WTC11 (cell line): Measurements from ENCODE around the gene EFS. TPM values are rescaled to one million over a fixed set of nuclear protein-coding genes. Genes with fewer than 3 reads are reported as not detected.

ENCODE experiments used
- ATAC-seq: fragments of 200-7000 bp; cut with Tn5 transposase; 2 replicates; pipeline ENCODE4 v1.10.0; 2021; ENCODE audit warnings: mild to moderate bottlenecking, moderate library complexity
- CTCF ChIA-PET: fragments of 300-600 bp; sonication (Branson Sonifier 250); formaldehyde crosslinking; loops from one replicate; lab custom pipeline; 2021; ENCODE audit warnings: antibody characterized with exemption; lab: Charles Lee
- POLR2A ChIA-PET: fragments of 350-600 bp; sonication (Branson Sonifier 250); formaldehyde crosslinking; loops from one replicate; lab custom pipeline; 2021; ENCODE audit warnings: antibody characterized with exemption; lab: Charles Lee
- DNase-seq: peaks from one replicate; pipeline ENCODE4 v3.0.0; 2021; ENCODE audit warnings: low spot score
- H3K27ac Mint-ChIP-seq: 2 replicates; pipeline ENCODE4 v1.8.0; 2021; ENCODE audit warnings: mixed read lengths
- H3K27me3 Mint-ChIP-seq: 2 replicates; pipeline ENCODE4 v1.8.0; 2021; ENCODE audit warnings: low read depth, mild to moderate bottlenecking, moderate library complexity, mixed read lengths
- H3K36me3 Mint-ChIP-seq: 2 replicates; pipeline ENCODE4 v1.8.0; 2021; ENCODE audit warnings: mixed read lengths
- H3K4me1 Mint-ChIP-seq: 2 replicates; pipeline ENCODE4 v1.8.0; 2022; ENCODE audit warnings: mixed read lengths
- H3K4me3 Mint-ChIP-seq: 2 replicates; pipeline ENCODE4 v1.8.0; 2021; ENCODE audit warnings: mild to moderate bottlenecking, moderate library complexity, mixed read lengths
- H3K9me3 Mint-ChIP-seq: 2 replicates; pipeline ENCODE4 v1.8.0; 2021; ENCODE audit warnings: mixed read lengths
- FOXJ3 ChIP-seq: sonication (generic); formaldehyde crosslinking; IDR thresholded peaks from 2 replicates; pipeline ENCODE4 v1.9.0; 2021; ENCODE audit warnings: missing genetic modification reagents, mild to moderate bottlenecking, borderline replicate concordance
- MXD4 ChIP-seq: fragments of 250-450 bp; sonication (Bioruptor Pico); IDR thresholded peaks from 2 replicates; pipeline ENCODE4 v1.8.0; 2021; ENCODE audit warnings: mild to moderate bottlenecking, moderate library complexity, borderline replicate concordance
- NFE2L1 ChIP-seq: sonication (generic); formaldehyde crosslinking; IDR thresholded peaks from 2 replicates; pipeline ENCODE4 v1.8.1; 2023; ENCODE audit warnings: missing genetic modification reagents
- ZNF416 ChIP-seq: fragments of 250-450 bp; sonication (Bioruptor Pico); IDR thresholded peaks from 2 replicates; pipeline ENCODE4 v1.9.0; 2021; ENCODE audit warnings: mild to moderate bottlenecking, inconsistent platforms
- ZNF671 ChIP-seq: fragments of 250-450 bp; sonication (Bioruptor Pico); IDR thresholded peaks from 2 replicates; pipeline ENCODE4 v1.8.0; 2021; ENCODE audit warnings: mild to moderate bottlenecking
- total RNA-seq: library from RNA; stranded (reverse); gene quantifications from 3 replicates; pipeline ENCODE4 v1.2.3, GENCODE V29; 2021
- TF ChIP-seq, protein P1 (sequence below): sonication (generic); formaldehyde crosslinking; conservative IDR thresholded peaks from 2 replicates; pipeline ENCODE4 v1.8.1; 2022; ENCODE audit warnings: mild to moderate bottlenecking, missing genetic modification reagents
- TF ChIP-seq, protein P2 (sequence below): sonication (generic); formaldehyde crosslinking; IDR thresholded peaks from 2 replicates; pipeline ENCODE4 v1.8.1; 2023; ENCODE audit warnings: mild to moderate bottlenecking, missing genetic modification reagents, moderate library complexity
- TF ChIP-seq, protein P3 (sequence below): sonication (generic); formaldehyde crosslinking; IDR thresholded peaks from 2 replicates; pipeline ENCODE4 v1.8.0; 2023; ENCODE audit warnings: missing genetic modification reagents, mild to moderate bottlenecking, borderline replicate concordance
- TF ChIP-seq, protein P4 (sequence below): fragments of 250-450 bp; sonication (Bioruptor Pico); conservative IDR thresholded peaks from 2 replicates; pipeline ENCODE4 v1.9.0; 2021; ENCODE audit warnings: mild to moderate bottlenecking

The EFS gene
- total RNA-seq, 1 experiment from 2014 or later, result 35.3 TPM

DNA sequence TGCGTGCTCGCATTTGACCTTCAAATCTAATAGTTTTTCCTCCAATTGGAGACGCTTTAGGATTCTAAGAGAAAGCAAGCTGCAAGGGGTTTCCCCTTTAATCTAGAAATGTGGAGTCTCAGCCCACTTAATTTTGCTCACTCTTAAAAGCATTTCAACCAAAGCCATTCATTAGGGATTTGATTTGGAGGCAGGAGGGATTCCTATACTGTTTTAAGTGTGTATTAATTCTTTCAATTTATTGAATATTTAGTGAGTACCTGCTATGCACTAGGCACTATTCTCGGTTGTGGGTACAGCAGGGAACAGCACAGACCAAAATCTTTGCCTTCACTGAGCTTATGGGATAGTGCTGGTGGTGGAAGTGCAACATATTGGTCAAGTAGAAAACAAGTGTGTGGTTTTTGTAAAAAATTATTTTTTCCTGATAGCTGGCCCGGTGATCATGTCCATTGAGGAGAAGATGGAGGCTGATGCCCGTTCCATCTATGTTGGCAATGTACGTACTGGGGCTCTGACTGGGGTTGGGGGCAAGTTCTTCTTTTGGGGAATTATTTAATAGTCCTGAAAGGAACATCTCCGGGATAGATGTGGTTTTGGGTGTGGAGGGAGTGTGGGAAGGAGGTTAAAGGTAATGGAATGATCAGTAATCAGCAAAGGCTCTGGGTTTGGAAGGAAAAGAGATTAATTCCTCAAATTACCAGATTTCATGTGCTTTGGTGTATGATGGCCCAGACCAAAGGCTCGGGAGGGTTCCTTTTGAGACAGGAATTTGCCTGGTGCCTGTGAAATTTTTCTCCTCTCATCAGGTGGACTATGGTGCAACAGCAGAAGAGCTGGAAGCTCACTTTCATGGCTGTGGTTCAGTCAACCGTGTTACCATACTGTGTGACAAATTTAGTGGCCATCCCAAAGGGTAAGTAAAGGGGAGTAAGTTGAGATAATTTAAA lies 42.1 kb downstream of the EFS start:
- Mint-ChIP-seq H3K4me3 (peak overlapping the region; percentile 96), H3K4me1 (peaks cover 26% of the 10 kb centered on the region), H3K27me3 (no peaks in the 10 kb centered on the region), H3K27ac (peak overlapping the region; percentile 96), H3K9me3 (no peaks in the 10 kb centered on the region), H3K36me3 (peaks cover 46% of the 10 kb centered on the region)
- no peak for ATAC-seq
- CTCF ChIA-PET, result interaction anchor here (0.6 to 4.5 kb wide), 15 partner anchors 16 to 347 kb away, joined by 3 to 39 read pairs (median 8); partner anchors contain the start of genes BCL2L2, CEBPE, CMTM5 and PPP1R3E
- TF ChIP-seq ZNF671 (CRISPR knock-in tag) (no peak), ZNF416 (CRISPR knock-in tag) (no peak), NFE2L1 (CRISPR knock-in tag) (no peak), MXD4 (no peak), FOXJ3 (no peak)
- TF ChIP-seq, protein P1, sequence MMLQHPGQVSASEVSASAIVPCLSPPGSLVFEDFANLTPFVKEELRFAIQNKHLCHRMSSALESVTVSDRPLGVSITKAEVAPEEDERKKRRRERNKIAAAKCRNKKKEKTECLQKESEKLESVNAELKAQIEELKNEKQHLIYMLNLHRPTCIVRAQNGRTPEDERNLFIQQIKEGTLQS (CRISPR knock-in tag), result no peak
- TF ChIP-seq, protein P2, sequence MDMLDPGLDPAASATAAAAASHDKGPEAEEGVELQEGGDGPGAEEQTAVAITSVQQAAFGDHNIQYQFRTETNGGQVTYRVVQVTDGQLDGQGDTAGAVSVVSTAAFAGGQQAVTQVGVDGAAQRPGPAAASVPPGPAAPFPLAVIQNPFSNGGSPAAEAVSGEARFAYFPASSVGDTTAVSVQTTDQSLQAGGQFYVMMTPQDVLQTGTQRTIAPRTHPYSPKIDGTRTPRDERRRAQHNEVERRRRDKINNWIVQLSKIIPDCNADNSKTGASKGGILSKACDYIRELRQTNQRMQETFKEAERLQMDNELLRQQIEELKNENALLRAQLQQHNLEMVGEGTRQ (CRISPR knock-in tag), result no peak
- DNase-seq, result no peak
- POLR2A ChIA-PET, result interaction anchor here (0.6 to 2.7 kb wide), 7 partner anchors 16 to 331 kb away, joined by 3 to 32 read pairs (median 9); partner anchors contain the start of genes ACIN1, BCL2L2, C14orf119 and SLC22A17

DNA sequence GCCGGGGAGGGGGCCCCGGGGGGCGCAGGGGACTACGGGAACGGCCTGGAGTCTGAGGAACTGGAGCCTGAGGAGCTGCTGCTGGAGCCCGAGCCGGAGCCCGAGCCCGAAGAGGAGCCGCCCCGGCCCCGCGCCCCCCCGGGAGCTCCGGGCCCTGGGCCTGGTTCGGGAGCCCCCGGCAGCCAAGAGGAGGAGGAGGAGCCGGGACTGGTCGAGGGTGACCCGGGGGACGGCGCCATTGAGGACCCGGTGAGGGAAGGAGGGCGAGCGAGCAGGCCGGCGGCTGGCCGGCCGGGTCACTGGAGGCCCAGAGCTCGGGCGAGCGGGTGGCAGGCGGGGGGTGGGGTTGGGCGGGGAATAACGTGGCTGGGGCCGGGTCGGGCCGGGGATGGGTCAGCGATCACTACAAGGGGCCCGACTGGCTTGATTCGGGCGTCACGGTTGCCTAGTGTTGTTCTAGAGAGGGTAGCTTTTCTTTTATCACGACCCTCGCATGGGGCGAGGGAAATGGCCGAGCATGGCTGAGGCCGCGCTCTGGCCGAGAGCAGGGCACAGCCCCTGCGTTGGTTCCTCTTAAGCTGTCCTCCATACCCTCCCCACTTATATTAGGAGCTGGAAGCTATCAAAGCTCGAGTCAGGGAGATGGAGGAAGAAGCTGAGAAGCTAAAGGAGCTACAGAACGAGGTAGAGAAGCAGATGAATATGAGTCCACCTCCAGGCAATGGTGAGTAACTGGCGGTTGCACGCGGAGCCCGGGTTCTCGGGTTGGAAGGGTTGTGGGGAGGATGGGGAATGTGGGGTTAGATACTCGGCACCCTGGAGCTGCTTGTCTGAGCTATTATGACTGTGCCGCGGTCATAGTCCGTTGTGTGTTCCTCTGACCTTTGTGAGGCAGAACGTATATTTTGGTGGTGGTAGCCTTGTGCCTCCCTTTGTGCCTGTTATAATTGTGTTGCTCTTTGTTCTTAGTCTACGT lies 43.1 kb downstream of the EFS start:
- POLR2A ChIA-PET, result interaction anchor here (0.6 to 2.7 kb wide), 17 partner anchors 7 to 330 kb away, joined by 3 to 32 read pairs (median 4); partner anchors contain the start of genes ACIN1, BCL2L2, C14orf119 and HOMEZ

More for the DNA sequence above, 43.1 kb downstream of the EFS start:
- H3K27me3 Mint-ChIP-seq, result no peaks in the 10 kb centered on the region
- no peaks in the 10 kb centered on the region for H3K9me3 Mint-ChIP-seq
- peak overlapping the region; percentile 96 for H3K4me3 Mint-ChIP-seq
- peaks cover 26% of the 10 kb centered on the region for H3K4me1 Mint-ChIP-seq
- peaks cover 46% of the 10 kb centered on the region for H3K36me3 Mint-ChIP-seq
- no peak for ATAC-seq
- CTCF ChIA-PET, result interaction anchor here (0.6 to 4.5 kb wide), 29 partner anchors 15 to 406 kb away, joined by 3 to 39 read pairs (median 5); partner anchors contain the start of genes ACIN1, BCL2L2, C14orf119 and CEBPE
- DNase-seq, result peak; percentile 21
- peak overlapping the region; percentile 96 for H3K27ac Mint-ChIP-seq
- TF ChIP-seq, protein P3, sequence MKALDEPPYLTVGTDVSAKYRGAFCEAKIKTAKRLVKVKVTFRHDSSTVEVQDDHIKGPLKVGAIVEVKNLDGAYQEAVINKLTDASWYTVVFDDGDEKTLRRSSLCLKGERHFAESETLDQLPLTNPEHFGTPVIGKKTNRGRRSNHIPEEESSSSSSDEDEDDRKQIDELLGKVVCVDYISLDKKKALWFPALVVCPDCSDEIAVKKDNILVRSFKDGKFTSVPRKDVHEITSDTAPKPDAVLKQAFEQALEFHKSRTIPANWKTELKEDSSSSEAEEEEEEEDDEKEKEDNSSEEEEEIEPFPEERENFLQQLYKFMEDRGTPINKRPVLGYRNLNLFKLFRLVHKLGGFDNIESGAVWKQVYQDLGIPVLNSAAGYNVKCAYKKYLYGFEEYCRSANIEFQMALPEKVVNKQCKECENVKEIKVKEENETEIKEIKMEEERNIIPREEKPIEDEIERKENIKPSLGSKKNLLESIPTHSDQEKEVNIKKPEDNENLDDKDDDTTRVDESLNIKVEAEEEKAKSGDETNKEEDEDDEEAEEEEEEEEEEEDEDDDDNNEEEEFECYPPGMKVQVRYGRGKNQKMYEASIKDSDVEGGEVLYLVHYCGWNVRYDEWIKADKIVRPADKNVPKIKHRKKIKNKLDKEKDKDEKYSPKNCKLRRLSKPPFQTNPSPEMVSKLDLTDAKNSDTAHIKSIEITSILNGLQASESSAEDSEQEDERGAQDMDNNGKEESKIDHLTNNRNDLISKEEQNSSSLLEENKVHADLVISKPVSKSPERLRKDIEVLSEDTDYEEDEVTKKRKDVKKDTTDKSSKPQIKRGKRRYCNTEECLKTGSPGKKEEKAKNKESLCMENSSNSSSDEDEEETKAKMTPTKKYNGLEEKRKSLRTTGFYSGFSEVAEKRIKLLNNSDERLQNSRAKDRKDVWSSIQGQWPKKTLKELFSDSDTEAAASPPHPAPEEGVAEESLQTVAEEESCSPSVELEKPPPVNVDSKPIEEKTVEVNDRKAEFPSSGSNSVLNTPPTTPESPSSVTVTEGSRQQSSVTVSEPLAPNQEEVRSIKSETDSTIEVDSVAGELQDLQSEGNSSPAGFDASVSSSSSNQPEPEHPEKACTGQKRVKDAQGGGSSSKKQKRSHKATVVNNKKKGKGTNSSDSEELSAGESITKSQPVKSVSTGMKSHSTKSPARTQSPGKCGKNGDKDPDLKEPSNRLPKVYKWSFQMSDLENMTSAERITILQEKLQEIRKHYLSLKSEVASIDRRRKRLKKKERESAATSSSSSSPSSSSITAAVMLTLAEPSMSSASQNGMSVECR (CRISPR knock-in tag), result peak; percentile 23; the same call in 1 of the 2 replicates
- TF ChIP-seq, protein P4, sequence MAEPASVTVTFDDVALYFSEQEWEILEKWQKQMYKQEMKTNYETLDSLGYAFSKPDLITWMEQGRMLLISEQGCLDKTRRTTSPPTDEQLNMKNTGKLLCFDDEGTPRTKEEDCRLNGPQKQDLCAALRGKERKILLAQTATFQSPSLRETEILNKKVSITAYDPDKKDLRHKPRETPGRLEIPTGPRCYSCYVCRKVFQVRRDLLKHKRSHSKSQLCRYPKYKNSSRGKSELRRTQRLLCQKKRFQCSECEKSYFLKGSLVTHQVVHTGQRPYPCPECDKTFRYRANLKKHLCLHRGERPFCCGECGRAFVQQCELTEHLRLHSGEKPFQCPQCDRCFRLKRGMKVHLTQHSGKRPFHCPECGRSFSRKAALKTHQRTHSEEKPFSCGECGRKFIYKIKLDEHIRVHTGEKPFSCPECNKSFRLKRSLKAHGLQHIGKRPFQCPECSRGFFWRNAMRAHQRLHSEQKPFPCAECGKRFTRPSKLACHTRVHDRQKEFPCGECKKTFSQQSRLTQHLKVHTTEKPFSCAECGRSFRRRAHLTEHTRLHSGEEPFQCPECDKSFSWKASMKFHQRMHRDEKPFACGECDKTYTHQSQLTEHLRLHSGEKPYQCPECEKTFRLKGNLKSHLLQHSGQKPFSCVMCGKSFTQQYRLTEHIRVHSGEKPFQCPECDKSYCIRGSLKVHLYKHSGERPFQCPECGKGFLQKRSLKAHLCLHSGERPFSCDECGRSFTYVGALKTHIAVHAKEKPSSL (CRISPR knock-in tag), result no peak
